Measurements from ENCODE around the gene STARD7.

DNA sequence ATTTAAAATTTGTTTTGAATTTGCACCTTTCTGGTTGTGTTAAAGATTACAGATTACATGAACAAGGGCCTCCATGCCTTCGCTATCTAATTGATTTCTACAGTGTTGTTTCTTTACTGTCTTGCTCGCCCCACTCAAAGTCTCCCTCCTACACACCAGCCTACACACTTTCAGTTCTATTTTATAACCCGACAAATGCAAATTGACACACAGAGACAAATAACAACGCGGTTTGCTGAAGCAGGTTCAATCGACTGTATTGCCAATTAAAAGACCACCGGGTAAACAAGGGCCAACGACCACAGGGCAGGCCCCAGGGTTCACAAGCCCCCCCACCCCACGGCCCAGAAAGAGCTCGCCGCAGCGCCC, 869 bp downstream of the STARD7 start:
- TF ChIP-seq EZH2 (IDR thresholded peaks at IDR 0.05; ENCODE audit: low read length), result no peak
- TF ChIP-seq, protein P1, sequence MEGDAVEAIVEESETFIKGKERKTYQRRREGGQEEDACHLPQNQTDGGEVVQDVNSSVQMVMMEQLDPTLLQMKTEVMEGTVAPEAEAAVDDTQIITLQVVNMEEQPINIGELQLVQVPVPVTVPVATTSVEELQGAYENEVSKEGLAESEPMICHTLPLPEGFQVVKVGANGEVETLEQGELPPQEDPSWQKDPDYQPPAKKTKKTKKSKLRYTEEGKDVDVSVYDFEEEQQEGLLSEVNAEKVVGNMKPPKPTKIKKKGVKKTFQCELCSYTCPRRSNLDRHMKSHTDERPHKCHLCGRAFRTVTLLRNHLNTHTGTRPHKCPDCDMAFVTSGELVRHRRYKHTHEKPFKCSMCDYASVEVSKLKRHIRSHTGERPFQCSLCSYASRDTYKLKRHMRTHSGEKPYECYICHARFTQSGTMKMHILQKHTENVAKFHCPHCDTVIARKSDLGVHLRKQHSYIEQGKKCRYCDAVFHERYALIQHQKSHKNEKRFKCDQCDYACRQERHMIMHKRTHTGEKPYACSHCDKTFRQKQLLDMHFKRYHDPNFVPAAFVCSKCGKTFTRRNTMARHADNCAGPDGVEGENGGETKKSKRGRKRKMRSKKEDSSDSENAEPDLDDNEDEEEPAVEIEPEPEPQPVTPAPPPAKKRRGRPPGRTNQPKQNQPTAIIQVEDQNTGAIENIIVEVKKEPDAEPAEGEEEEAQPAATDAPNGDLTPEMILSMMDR (optimal IDR thresholded peaks at IDR 0.05 in 1 of 3, IDR thresholded peaks at IDR 0.05 in 1 of 3, conservative IDR thresholded peaks at IDR 0.05 in 1 of 3; ENCODE audit: extremely low read depth in 1 of 3, insufficient read depth in 2 of 3, low read length in 3 of 3), result no peak
